ENCODE measurements around the gene HSD3B2.

Gene HSD3B2

GRCh38 chr1:119396982-119397381 lies 18.0 kb upstream of the HSD3B2 start:
- TF ChIP-seq CTCF (conservative IDR thresholded peaks at IDR 0.05), result no peak
- no peak for TF ChIP-seq ZFX (IDR thresholded peaks at IDR 0.05)
- H3K27ac ChIP-seq, result no peak overlapping the region

DNA sequence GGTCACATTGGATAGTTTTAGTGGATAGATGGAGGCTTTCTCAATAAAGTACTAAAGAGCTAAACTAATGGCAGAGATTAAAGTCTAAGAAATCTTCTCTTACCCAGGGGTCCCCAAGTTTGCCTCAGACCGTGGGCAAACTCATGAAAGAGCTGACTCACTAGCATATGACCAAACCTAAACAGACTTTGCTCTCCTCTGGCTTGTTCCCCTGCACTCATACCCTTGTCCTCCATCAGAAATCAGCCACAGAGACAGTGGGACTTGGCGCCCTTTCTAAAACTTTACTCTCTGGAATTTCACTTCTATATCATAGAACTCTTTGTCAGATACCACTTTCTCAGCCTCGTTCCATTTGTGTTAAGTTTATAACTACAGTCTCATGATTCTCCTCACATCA lies 17.0 kb upstream of the HSD3B2 start:
- no peak for TF ChIP-seq ZFX (IDR thresholded peaks at IDR 0.05)
- TF ChIP-seq CTCF (conservative IDR thresholded peaks at IDR 0.05), result no peak

GRCh38 chr1:119404736-119405135 lies 10.2 kb upstream of the HSD3B2 start:
- H3K27ac ChIP-seq, result no peak overlapping the region
- TF ChIP-seq ZFX (IDR thresholded peaks at IDR 0.05) (no peak), CTCF (conservative IDR thresholded peaks at IDR 0.05) (no peak)

More for the DNA sequence above, 17.0 kb upstream of the HSD3B2 start:
- no peak overlapping the region for H3K27ac ChIP-seq

DNA sequence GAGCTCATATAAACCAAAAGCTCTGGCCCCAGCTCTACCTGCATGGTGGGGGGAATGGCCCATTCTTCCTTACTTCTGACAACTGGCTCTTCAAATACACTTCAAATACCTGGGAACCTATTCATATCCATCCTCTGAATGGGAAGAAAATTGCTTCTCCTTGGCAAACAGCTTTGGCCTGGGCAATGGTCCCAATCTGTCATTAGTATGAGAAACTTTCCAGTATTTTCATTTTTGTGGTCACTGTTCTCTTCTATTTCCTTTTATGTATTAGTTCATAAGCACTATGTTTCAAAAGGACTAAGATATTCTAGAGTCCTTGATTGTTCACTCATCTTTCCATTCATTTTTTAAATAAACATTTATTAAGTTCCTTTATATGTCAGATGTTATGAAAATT lies 5.2 kb upstream of the HSD3B2 start:
- H3K27ac ChIP-seq, result no peak overlapping the region
- TF ChIP-seq ZFX (IDR thresholded peaks at IDR 0.05) (no peak), CTCF (conservative IDR thresholded peaks at IDR 0.05) (no peak)

DNA sequence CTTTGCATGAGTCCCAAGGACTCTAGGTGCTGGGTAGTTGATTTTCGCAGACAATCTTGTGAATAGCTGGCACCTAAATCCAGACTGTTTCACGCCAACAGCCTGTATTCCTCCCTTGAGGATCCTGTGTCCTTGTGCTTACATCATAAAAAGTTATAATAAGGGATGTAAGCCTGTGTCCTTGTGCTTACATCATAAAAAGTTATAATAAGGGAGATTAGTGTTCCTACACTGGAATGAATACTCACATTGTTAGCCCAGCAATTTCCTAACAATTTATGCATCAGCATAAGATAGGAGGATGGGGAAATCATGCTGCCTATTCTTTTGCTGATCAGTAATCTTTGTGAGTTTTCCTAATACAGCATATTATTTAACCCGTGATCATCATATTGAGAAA lies 4.0 kb upstream of the HSD3B2 start:
- no peak overlapping the region for H3K27ac ChIP-seq
- TF ChIP-seq ZFX (IDR thresholded peaks at IDR 0.05), result no peak
- no peak for TF ChIP-seq CTCF (conservative IDR thresholded peaks at IDR 0.05)

GRCh38 chr1:119416006-119416640 lies 1.2 kb downstream of the HSD3B2 start:
- no peak for TF ChIP-seq CTCF (conservative IDR thresholded peaks at IDR 0.05)
- TF ChIP-seq ZFX (IDR thresholded peaks at IDR 0.05), result no peak
- no peak overlapping the region for H3K27ac ChIP-seq

DNA sequence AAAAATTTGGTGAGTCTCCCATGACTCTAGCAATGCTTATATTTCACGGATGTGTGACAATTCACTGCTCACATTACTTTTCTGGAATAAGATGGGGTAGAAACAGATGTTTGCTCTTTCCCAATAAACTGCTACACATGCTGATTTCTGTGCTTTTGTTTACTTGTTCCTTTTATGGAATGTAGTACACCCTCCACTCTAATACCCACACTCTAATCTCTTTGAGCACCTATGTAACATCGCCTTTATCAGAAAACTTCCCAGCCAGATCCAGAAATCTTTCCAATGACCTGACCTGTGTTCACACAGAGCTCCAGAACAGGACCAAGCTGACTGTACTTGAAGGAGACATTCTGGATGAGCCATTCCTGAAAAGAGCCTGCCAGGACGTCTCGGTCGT lies 4.2 kb downstream of the HSD3B2 start:
- H3K27ac ChIP-seq, result no peak overlapping the region
- TF ChIP-seq CTCF (conservative IDR thresholded peaks at IDR 0.05) (no peak), ZFX (IDR thresholded peaks at IDR 0.05) (no peak)

Data from C4-2B (cell line).